ENCODE data around the gene SYPL2.

SYPL2 gene

GRCh38 chr1:109493805-109494539, 27.6 kb downstream of the SYPL2 start, which contains the start of gene CYB561D1:
Gene CYB561D1, plus strand, starts transcription at chr1:109494094. Its CDS starts 46 bp downstream, at chr1:109494140.
- DNase-seq: no peak

DNA sequence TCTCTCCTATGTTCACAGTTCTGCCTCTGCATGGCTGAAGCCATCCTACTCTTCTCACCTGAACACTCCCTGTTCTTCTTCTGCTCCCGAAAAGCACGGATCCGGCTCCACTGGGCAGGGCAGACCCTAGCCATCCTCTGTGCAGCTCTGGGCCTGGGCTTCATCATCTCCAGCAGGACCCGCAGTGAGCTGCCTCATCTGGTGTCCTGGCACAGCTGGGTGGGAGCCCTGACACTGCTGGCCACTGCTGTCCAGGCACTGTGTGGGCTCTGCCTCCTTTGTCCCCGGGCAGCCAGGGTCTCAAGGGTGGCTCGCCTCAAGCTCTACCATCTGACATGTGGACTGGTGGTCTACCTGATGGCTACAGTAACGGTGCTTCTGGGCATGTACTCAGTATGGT, 29.4 kb downstream of the SYPL2 start:
- no peak for DNase-seq

GRCh38 chr1:109497449-109498160, 31.3 kb downstream of the SYPL2 start:
- no peak for DNase-seq

DNA sequence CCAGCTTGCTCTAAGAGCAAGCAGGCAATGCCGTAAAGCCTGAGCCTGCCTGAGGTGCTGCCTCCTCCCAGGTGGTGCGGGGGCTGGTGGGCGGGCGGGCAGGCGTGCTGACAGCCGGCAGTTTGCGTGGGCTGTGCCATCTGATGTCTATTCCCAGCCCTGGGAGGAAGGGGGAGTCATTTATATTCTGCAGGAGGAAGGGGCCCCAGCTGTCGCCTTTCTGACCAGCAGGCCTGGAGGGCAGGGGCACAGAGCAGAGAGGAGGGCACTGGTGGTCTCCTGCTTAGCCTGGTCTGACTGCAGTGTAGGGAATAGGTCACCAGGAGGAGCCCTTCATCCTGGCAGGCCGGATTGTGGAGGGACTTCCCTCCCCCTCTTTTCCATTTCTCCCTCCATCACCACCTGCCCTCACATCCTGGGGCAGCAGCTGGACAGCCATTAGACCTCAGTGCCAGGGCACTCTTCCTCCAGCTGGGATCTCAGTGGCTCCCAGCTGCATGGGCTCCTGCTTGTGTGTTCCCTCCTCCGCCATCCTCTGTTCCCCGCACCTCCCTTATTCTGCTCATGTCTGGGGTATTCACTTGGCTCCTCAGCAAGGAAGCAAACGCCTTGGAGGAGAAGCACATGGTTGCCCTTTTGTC, 31.9 kb downstream of the SYPL2 start:
- no peak for DNase-seq

DNA sequence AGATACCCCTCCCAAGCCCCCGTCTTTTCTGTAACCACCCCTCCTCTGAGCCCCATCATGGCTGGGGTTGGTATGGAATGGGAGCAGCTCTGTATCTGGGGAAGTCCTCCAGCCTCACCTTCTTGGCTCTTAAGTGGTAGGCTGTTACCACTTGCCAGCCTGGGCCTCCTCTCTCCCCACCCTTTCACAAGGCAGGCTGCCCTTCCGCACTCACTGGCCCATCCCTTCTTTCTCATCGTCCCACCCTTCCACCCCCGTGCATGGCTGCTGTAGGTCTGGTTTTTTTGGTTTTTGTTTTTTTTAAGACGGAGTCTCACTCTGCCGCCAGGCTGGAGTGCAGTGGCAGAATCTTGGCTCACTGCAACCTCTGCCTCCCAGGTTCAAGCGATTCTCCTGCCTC, 32.7 kb downstream of the SYPL2 start:
- DNase-seq: no peak

DNA sequence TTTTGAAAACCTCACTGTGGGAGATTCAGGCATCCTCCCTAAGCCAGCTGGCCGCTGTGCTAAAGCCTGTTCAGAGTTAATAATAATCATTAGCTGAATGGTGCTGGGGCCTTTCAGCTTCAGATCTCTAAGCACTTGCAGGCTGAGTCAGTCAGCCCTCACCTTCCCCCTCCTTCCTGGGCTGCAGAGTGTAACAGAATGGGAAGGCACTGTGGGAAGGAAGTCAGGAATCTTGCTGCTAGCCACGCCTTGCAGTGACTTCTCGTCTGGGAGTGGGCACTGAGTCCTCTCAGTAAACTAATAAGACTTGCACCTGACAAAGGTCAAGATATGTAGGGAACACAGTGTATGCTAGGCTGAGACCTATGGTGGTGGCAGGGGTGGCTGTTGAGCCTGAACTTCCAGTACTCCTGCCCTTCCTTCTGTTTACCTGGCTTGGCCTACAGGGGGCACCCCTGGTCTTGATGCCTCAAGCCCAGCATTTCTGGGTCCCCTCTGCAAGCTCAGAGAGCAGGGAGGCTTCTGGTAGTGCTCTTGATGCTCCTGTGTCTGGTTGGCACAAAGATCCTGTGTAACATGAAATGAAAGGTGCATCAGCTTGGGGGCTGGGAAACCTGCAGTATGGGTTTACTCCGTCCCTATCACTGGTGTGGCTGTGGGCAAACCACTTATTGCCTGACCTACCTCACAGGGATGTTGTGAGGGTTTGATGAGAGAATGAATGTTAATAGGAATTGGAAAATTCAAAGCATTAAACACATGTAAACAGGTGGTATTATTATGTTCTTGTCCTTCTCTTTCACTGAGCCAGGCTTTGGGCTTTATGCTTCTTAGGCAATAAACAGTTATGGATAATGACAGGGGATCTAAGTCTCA, 33.6 kb downstream of the SYPL2 start:
- no peak for DNase-seq

DNA sequence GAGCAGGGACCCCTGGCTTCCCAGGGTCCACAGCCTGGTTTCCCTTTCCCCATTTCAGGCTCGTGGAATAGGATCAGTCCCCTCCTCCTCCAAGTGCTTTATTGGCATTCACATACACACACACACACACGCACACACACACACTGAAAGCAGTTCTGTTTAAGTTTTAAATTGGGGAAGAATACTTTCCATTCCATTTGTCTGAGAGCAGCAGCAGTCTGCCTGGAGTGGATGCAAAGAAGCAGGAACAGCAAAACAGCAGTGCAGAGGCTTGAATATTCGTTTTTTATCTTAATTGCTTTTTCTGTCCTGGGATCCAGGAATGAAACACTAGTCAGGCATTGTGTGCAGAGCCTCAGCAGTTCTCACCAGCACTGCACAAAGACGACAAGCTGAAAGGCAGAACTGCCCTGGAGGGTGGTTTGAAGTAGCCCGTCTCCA, 34.6 kb downstream of the SYPL2 start:
- no peak for DNase-seq

DNA sequence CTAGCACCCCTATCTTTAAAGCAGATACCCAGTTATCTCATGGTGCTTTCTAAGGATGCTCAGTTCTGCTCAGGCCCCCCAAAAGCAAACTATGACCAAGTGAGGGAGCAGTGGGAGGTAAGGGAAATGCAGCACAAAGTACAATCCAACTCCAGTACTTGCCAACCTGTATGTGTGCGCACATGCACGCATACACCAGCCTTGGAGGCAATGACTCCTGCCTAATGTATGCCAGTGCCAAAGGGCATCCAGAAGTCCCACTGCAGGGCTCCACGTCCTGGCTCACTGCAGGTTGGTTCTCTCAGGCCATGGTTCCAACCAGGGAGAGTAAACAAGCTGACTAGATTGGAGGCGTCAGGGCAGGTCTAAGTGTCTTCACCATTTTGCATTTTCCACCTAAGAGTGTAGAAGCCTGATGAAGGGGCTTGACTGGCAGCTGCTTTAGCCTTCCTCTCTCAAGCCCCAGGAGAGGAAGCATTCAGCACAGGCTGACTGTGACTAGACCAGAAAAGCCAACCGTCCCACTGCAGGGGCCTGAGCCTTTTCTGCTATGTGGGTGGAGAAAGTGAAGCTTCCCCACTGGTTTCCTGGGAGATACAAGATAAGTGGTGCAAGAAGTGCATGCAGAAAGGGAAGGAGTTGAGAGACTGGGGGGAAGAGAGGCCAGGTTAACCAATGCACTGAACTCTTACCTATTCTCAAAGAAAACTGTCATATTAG, 35.5 kb downstream of the SYPL2 start:
- DNase-seq: no peak

DNA sequence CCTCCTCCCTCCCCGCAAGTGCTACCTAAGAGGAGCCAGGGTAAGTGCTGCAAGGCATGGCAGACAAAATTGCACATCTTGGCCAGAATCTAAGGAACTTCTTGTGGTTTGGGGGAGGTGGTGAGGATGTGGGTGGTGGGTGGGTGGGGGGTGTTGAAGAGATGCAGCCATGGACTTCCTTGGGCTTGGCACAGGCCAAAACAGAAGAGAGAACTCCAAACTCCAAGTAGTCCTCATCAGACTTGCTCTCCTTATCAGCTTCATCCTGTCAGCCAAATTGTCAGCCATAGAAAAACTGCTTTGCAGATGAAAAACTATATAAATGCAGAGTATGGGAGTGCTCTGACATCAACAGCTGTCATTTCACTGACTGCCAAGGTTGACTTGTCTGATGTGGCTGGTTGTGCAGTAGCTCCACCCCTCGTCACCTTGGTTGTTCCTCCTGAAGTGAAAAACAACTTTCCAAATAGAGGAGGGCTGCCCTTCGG, 36.1 kb downstream of the SYPL2 start:
- DNase-seq: no peak

GRCh38 chr1:109503935-109504334, 37.6 kb downstream of the SYPL2 start:
- no peak for DNase-seq

DNA sequence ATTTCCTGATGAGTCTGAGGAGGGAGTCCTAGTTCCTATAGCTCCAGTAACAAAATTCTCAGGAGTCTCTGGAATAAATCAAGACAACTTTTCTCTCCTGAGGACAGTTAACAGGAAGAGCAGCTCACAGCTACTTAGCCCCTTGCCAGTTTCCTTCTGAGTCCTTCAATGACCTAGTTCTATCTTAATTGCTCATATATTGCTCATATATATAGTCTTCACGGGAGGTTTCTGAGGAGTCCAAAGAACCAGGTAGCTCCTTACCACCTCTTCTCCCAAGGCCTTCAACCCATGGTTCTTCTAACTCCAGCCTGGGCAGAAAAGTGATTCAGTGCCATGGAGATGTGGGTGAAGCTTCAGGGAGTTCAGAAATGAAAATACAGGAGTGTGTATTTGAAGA, 38.6 kb downstream of the SYPL2 start:
- DNase-seq: no peak

DNA sequence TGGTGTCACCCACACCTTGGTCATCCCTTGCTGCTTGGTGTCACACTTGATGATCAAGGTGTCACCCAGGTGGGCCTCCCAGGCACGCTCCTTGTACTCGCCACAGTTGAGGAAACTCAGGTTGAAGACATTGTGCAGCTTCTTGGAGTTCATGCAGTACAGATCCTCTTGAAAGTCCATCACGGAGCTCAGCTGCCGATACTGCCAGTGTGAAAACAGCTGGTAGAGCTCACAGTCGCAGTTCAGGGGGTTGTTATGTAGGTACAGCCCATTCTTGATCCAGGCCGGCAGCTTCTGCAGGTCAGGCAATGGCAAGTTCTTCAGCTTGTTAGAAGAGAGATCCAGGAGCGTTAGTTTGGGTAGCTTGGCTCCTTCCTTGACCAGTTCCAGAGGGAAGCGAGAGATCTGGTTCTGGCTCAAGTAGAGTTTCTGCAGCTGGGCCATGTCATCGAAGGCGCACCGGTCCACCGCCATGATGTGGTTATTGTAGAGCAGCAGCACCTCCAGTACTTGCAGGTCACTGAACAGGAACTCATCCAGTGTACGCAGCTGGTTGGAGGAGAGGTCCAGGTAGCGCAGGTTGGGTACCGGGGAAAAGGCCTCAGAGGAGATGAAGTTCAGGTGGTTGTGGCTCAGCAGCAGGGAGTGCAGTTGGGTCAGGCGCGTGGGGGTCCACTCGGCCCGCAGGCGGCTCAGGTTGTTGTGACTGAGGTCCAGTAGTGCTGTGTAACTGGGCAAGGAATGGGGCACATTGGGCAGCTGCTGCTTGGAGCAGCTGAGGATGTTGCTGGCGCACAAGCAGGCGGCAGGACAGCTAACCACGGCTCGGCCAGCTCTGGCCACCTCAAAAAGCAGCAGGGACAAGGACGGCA, 41.9 kb downstream of the SYPL2 start:
- no peak for DNase-seq

DNA sequence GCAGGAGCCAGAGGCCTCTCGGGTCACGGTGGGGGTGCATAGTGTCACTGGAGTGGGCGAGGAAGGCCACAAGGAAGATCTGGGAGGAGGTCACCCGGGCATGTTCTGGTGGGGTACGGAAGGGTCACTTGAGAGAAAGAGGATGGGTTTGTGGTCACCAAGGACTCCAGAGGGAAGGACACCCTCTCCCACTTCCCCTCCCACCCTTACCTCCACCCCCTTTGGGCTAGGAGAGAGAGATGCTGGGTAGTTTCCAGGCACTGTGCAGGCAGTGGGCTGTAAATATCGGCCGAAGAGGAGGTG, 42.5 kb downstream of the SYPL2 start:
- DNase-seq: no peak

GRCh38 chr1:109509176-109510134, 43.1 kb downstream of the SYPL2 start, which contains the start of gene AMIGO1:
Gene AMIGO1, minus strand, starts transcription at chr1:109509727. Its CDS starts 815 bp downstream, at chr1:109508912.
- DNase-seq: no peak

GRCh38 chr1:109513110-109513710, 46.9 kb downstream of the SYPL2 start:
- no peak for DNase-seq

DNA sequence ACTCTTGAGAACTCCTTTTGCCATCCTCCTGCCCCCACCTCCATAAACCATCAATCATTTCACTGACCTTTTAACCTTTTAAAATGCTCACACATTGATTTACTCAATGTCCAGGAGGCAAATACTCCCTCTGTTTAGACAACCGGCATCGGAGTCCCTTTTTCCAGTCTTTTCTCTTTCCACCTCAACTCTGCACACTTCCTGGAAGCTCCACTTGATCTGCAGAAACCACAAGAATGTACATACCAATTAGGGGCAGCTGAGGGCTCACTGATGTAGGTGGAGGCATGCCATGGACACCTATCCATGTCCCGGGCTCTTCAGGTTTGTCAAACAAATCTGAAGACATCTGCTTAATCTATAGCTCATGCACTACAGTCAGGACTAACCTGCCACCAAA, 48.5 kb downstream of the SYPL2 start:
- DNase-seq: no peak

DNA sequence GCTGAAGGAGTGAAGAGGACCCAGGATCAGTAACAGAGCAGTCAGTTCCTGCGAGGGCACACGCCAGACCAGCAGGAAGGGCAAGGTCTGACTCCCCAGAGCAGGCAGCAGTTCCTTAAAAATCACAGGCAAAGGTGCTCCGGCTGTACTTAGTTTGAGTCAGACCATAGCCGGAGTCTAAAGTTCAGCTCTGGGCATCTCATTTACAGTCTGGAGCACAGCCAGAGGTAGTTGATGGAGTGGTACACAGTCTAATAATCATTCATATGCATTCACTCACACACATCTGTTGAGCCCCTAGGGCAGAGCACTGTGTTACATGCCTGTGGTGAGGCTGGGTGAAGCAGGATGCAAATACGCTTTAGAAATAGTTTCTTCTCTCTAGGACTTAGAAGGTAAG, 50.5 kb downstream of the SYPL2 start:
- DNase-seq: no peak

DNA sequence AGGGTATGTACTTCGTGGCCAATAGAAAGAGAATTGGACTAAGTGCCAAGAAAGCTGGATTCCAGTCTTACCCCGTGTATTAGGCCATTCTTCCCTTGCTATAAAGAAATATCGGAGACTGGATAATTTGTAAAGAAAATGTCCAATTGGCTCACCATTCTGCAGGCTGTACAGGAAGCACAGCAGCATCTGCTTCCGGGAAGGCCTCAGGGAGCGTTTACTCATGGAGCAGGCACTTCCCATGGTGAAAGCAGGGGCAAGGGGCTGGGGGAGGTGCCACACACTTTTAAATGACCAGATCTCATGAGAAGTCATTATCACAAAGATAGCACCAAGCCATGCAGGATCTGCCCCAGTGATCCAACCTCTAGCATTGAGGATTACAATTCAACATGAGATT, 51.0 kb downstream of the SYPL2 start:
- no peak for DNase-seq
